GM12878 (cell line): Measurements from ENCODE around the gene TMEM94.

Experiments
- BHLHE40 ChIP-seq, 2 experiments: fragments of 450-650 bp in 1 of 2; IDR thresholded peaks; 2 replicates each; pipeline ENCODE4 v1.6.1; 2011 to 2017; ENCODE audit warnings: low read depth in 2 of 2, borderline replicate concordance in 1 of 2, improper control_type of control experiment in 1 of 2, low read length in 1 of 2, mild to moderate bottlenecking in 1 of 2
- RELA ChIP-seq: fragments of 450-650 bp; IDR thresholded peaks from 2 replicates; pipeline ENCODE4 v1.8.0; 2014; ENCODE audit warnings: borderline replicate concordance; ENCODE audit not compliant: partially characterized antibody
- REST ChIP-seq: IDR thresholded peaks from 2 replicates; pipeline ENCODE4 v1.6.1; 2012; ENCODE audit warnings: mild to moderate bottlenecking, low read depth, low read length
- RFX5 ChIP-seq: IDR thresholded peaks from 2 replicates; pipeline ENCODE4 v1.6.1; 2011; ENCODE audit warnings: low read depth, low read length, improper control_type of control experiment
- SRF ChIP-seq, 2 experiments: IDR thresholded peaks; 2 replicates each; pipeline ENCODE4 v1.6.1; 2011; ENCODE audit warnings: low read depth in 2 of 2, low read length in 2 of 2, mild to moderate bottlenecking in 1 of 2, moderate library complexity in 1 of 2

GRCh38 chr17:75480281-75480680 is 23.8 kb downstream of the TMEM94 start:
- TF ChIP-seq RELA (no peak), BHLHE40 (IDR thresholded peaks at IDR 0.05; ENCODE audit: borderline replicate concordance in 1 of 2, low read depth in 2 of 2, low read length in 1 of 2) (no peak), RFX5 (no peak), SRF (IDR thresholded peaks at IDR 0.05; ENCODE audit: low read depth in 2 of 2, low read length in 2 of 2) (no peak), REST (no peak)
